Tongue (tissue), 2 donors: Measurements from ENCODE around the gene ELAPOR1. TPM values are rescaled to one million over a fixed set of nuclear protein-coding genes. Genes with fewer than 3 reads are reported as not detected.

ENCODE experiments used
- DNase-seq: peaks from one replicate; pipeline ENCODE4 v3.0.0-alpha.2; 2015
- total RNA-seq: library from RNA; depleted of rRNA; stranded (reverse); fragments of >200 nt; gene quantifications from one replicate; pipeline ENCODE4 v1.2.3, GENCODE V29; 2014

Gene ELAPOR1
- total RNA-seq, 1 donor from 2014 or later, result 18.8 TPM

- DNase-seq, result peak; percentile 99
These were observed 13.8 kb upstream of the ELAPOR1 start for GRCh38 chr1:109099938-109100773.

- DNase-seq, result no peak
These were observed 9.4 kb upstream of the ELAPOR1 start for GRCh38 chr1:109104364-109105151.

- no peak for DNase-seq
These were observed 8.0 kb upstream of the ELAPOR1 start for GRCh38 chr1:109105881-109106280.

GRCh38 chr1:109107785-109108184, 6.1 kb upstream of the ELAPOR1 start:
- no peak for DNase-seq

- DNase-seq, result no peak
These were observed 4.0 kb upstream of the ELAPOR1 start for GRCh38 chr1:109109906-109110305.

GRCh38 chr1:109111386-109112055, 2.4 kb upstream of the ELAPOR1 start:
- no peak for DNase-seq

- peak; percentile 28 for DNase-seq
These were observed 1.8 kb upstream of the ELAPOR1 start for GRCh38 chr1:109112056-109112651.

GRCh38 chr1:109112652-109113285, 1.1 kb upstream of the ELAPOR1 start:
- peak; percentile 94 for DNase-seq

GRCh38 chr1:109114342-109114674, 393 bp downstream of the ELAPOR1 start:
- DNase-seq, result no peak

- DNase-seq, result no peak
These were observed 1.8 kb downstream of the ELAPOR1 start for GRCh38 chr1:109115685-109116084.

GRCh38 chr1:109116286-109116685, 2.4 kb downstream of the ELAPOR1 start:
- DNase-seq, result no peak

- DNase-seq, result no peak
These were observed 4.2 kb downstream of the ELAPOR1 start for GRCh38 chr1:109118089-109118488.

- DNase-seq, result no peak
These were observed 6.4 kb downstream of the ELAPOR1 start for GRCh38 chr1:109120356-109120755.

GRCh38 chr1:109131059-109131458, 17.1 kb downstream of the ELAPOR1 start:
- DNase-seq, result no peak

GRCh38 chr1:109131800-109132199, 17.9 kb downstream of the ELAPOR1 start:
- no peak for DNase-seq

GRCh38 chr1:109133002-109133706, 19.2 kb downstream of the ELAPOR1 start:
- no peak for DNase-seq

GRCh38 chr1:109133815-109134214, 19.9 kb downstream of the ELAPOR1 start:
- DNase-seq, result no peak

GRCh38 chr1:109134423-109134822, 20.5 kb downstream of the ELAPOR1 start:
- DNase-seq, result no peak

GRCh38 chr1:109135940-109136339, 22.0 kb downstream of the ELAPOR1 start:
- no peak for DNase-seq

GRCh38 chr1:109136766-109137165, 22.9 kb downstream of the ELAPOR1 start:
- no peak for DNase-seq

- no peak for DNase-seq
These were observed 24.0 kb downstream of the ELAPOR1 start for GRCh38 chr1:109137958-109138357.
